ENCODE measurements around the gene ASIC1. TPM values are rescaled to one million over a fixed set of nuclear protein-coding genes. Genes with fewer than 3 reads are reported as not detected.

ASIC1 gene
- total RNA-seq, 4 donors from 2014 or later = 0.75 to 3.0 (median 0.81) TPM

DNA sequence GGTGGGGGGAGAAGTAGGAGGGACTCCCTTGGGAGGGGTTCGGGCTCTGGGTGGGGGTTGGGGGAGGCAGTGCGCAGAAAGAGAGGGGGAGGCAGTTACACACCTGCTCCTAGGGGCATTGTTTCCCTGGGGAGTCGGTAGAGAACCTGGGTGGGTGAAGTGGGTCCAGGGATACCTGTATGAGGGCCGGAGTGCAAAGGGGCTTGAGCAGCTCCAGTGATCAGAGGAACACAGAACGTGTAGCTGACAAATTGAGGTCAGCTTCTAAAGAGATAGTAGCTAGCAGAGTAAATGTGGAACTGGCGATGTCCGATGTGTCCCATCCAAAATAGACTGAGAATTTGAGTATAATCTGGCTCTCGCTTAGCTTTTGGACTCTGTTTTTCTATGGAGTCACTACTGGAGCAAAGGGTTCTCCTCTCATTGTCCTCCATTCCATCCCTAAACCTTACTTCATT lies 28.2 kb downstream of the ASIC1 start:
- no peaks in the 10 kb centered on the region for H3K27me3 ChIP-seq
- TF ChIP-seq EP300 (IDR thresholded peaks at IDR 0.05; ENCODE audit: low read depth) (no peak), POLR2A (IDR thresholded peaks at IDR 0.05) (no peak), POLR2AphosphoS5 (IDR thresholded peaks at IDR 0.05) (no peak)
- TF ChIP-seq, protein P1, sequence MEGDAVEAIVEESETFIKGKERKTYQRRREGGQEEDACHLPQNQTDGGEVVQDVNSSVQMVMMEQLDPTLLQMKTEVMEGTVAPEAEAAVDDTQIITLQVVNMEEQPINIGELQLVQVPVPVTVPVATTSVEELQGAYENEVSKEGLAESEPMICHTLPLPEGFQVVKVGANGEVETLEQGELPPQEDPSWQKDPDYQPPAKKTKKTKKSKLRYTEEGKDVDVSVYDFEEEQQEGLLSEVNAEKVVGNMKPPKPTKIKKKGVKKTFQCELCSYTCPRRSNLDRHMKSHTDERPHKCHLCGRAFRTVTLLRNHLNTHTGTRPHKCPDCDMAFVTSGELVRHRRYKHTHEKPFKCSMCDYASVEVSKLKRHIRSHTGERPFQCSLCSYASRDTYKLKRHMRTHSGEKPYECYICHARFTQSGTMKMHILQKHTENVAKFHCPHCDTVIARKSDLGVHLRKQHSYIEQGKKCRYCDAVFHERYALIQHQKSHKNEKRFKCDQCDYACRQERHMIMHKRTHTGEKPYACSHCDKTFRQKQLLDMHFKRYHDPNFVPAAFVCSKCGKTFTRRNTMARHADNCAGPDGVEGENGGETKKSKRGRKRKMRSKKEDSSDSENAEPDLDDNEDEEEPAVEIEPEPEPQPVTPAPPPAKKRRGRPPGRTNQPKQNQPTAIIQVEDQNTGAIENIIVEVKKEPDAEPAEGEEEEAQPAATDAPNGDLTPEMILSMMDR (IDR thresholded peaks at IDR 0.05) = no peak
- intact Hi-C loops (cut with DNase I; ENCODE audit: low total_unique reads) = loop anchor here (10.0 kb wide), 1 partner anchor 1271 kb away; the partner anchor contains the start of gene CACNB3
- no peaks in the 10 kb centered on the region for H3K9me3 ChIP-seq
- in situ Hi-C loops (cut with MboI; ENCODE audit: low pct_ligation_motif_present in 1 of 4, low pct_unique_long_range_greater_than_20kb in 1 of 4, low sequenced_read_pairs in 3 of 4) = loop anchor here in 3 of 4 donors (25.0 kb wide), 2 partner anchors 102 to 227 kb away; no protein-coding TSS in a partner anchor
- peak overlapping the region; percentile 88 to 98 (median 92) for H3K4me3 ChIP-seq
- H3K27ac ChIP-seq = peak overlapping the region; percentile 95 to 99 (median 97)
- no peak for DNase-seq
- peaks cover 0 to 31% (median 10%) of the 10 kb centered on the region in 4 donors for H3K4me1 ChIP-seq
- WGBS, 2 donors (ENCODE audit: low coverage in 1 of 2) = 3 to 11% methylated on average over 6 to 8 of the region's 8 CpGs
- peaks cover 0 to 18% (median 6%) of the 10 kb centered on the region in 4 donors for H3K36me3 ChIP-seq

DNA sequence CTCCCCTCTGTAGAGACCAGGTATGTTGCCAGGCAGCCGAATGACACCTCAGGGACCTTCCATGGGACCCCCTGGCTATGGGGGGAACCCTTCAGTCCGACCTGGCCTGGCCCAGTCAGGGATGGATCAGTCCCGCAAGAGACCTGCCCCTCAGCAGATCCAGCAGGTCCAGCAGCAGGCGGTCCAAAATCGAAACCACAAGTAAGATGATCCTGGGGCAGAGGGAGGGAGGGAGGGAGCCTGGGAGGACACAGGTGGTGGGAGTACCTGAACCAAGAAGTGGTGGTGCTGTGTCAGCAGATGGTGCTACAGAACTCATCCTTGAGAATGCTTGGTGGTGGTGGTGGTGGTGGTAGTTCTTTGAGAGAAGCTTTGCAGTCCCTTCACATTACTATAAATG lies 28.8 kb downstream of the ASIC1 start:
- Histone ChIP-seq H3K27ac (peak overlapping the region; percentile 95 to 99 (median 97)), H3K36me3 (peaks cover 0 to 21% (median 8%) of the 10 kb centered on the region in 4 donors), H3K4me1 (peaks cover 0 to 31% (median 10%) of the 10 kb centered on the region in 4 donors), H3K9me3 (no peaks in the 10 kb centered on the region), H3K4me3 (peak overlapping the region in 1 of 4 donors; percentile 90), H3K27me3 (no peaks in the 10 kb centered on the region)
- intact Hi-C loops (cut with DNase I; ENCODE audit: low total_unique reads) = loop anchor here (10.0 kb wide), 1 partner anchor 1271 kb away; the partner anchor contains the start of gene CACNB3
- in situ Hi-C loops (cut with MboI; ENCODE audit: low pct_ligation_motif_present in 1 of 4, low pct_unique_long_range_greater_than_20kb in 1 of 4, low sequenced_read_pairs in 3 of 4) = loop anchor here in 3 of 4 donors (25.0 kb wide), 2 partner anchors 101 to 226 kb away; no protein-coding TSS in a partner anchor
- WGBS, 2 donors (ENCODE audit: low coverage in 1 of 2) = 73% methylated on average over 5 of the region's 5 CpGs; no CpG with 5 or more reads in 1 of the 2 donors
- TF ChIP-seq POLR2A (IDR thresholded peaks at IDR 0.05) (no peak), EP300 (IDR thresholded peaks at IDR 0.05; ENCODE audit: low read depth) (no peak), POLR2AphosphoS5 (IDR thresholded peaks at IDR 0.05) (no peak)
- TF ChIP-seq, protein P1 (IDR thresholded peaks at IDR 0.05) = no peak
- DNase-seq = no peak

DNA sequence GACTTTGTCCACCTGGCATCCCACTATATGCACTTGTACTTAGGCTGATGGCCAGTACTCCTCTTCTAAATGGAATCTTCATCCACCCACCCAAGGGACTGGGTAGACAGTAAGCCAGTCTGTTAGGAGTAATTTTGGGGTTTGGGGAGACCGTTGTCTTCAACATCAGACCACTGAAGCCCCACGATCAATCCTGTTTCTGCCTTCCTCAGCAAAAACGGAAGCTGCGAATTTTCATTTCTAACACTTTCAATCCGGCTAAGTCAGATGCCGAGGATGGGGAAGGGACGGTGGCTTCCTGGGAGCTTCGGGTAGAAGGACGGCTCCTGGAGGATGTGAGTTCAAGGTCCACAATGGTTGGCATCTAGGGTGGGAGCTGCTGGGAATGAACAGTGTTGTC lies 29.8 kb downstream of the ASIC1 start:
- intact Hi-C loops (cut with DNase I; ENCODE audit: low total_unique reads) (loop anchor here (10.0 kb wide), 1 partner anchor 1272 kb away; the partner anchor contains the start of gene CACNB3), in situ Hi-C loops (cut with MboI; ENCODE audit: low pct_ligation_motif_present in 1 of 4, low pct_unique_long_range_greater_than_20kb in 1 of 4, low sequenced_read_pairs in 3 of 4) (loop anchor here in 3 of 4 donors (25.0 kb wide), 2 partner anchors 100 to 225 kb away; no protein-coding TSS in a partner anchor)
- no peak for TF ChIP-seq POLR2AphosphoS5 (IDR thresholded peaks at IDR 0.05)
- TF ChIP-seq EP300 (IDR thresholded peaks at IDR 0.05; ENCODE audit: low read depth) = no peak
- TF ChIP-seq POLR2A (IDR thresholded peaks at IDR 0.05) = no peak
- TF ChIP-seq, protein P1 (IDR thresholded peaks at IDR 0.05) = no peak
- Histone ChIP-seq H3K27ac (no peak overlapping the region), H3K9me3 (no peaks in the 10 kb centered on the region), H3K27me3 (no peaks in the 10 kb centered on the region), H3K4me3 (no peak overlapping the region), H3K36me3 (peaks cover 0 to 29% (median 12%) of the 10 kb centered on the region in 4 donors), H3K4me1 (peaks cover 0 to 26% (median 10%) of the 10 kb centered on the region in 4 donors)
- WGBS, 2 donors (ENCODE audit: low coverage in 1 of 2) = 84% methylated on average over 9 of the region's 9 CpGs; no CpG with 5 or more reads in 1 of the 2 donors
- DNase-seq = no peak

DNA sequence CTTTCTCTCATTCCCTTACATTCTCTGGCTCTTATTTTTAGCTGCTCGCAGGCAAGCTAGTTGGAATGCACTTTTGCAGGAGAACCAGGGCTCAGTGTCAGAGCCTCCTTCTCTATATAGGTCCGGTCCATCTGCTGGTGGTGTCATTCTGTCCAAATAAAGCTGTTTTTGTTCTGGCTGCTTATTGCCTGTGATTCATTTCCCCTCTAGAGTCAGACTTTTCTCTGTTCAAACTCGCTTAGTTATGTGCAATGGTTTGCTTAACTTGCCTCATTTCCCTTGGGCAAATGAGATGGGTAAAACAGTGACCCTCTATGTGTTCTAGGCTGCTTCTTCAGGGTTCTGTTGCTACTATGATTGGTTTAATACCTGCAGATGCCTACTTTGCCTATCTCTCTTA lies 30.6 kb downstream of the ASIC1 start:
- 58 to 83% methylated on average over 1 to 3 of the region's 3 CpGs for WGBS, 2 donors (ENCODE audit: low coverage in 1 of 2)
- intact Hi-C loops (cut with DNase I; ENCODE audit: low total_unique reads) = loop anchor here (10.0 kb wide), 1 partner anchor 1273 kb away; the partner anchor contains the start of gene CACNB3
- Histone ChIP-seq H3K36me3 (peaks cover 0 to 37% (median 15%) of the 10 kb centered on the region in 4 donors), H3K4me1 (peaks cover 0 to 21% (median 10%) of the 10 kb centered on the region in 4 donors), H3K9me3 (no peaks in the 10 kb centered on the region), H3K27ac (no peak overlapping the region), H3K27me3 (no peaks in the 10 kb centered on the region), H3K4me3 (no peak overlapping the region)
- in situ Hi-C loops (cut with MboI; ENCODE audit: low pct_ligation_motif_present in 1 of 4, low pct_unique_long_range_greater_than_20kb in 1 of 4, low sequenced_read_pairs in 3 of 4) = loop anchor here in 3 of 4 donors (25.0 kb wide), 2 partner anchors 99 to 224 kb away; no protein-coding TSS in a partner anchor
- TF ChIP-seq, protein P1 (IDR thresholded peaks at IDR 0.05) = no peak
- TF ChIP-seq POLR2A (IDR thresholded peaks at IDR 0.05) = no peak
- TF ChIP-seq POLR2AphosphoS5 (IDR thresholded peaks at IDR 0.05) = no peak
- TF ChIP-seq EP300 (IDR thresholded peaks at IDR 0.05; ENCODE audit: low read depth) = no peak
- no peak for DNase-seq
